Bladder microvascular endothelial cell (primary cell): ENCODE results near the gene AVL9. TPM values are rescaled to one million over a fixed set of nuclear protein-coding genes. Genes with fewer than 3 reads are reported as not detected.

Source experiments
- total RNA-seq: library from RNA; depleted of rRNA; stranded (reverse); fragments of >200 nt; gene quantifications from 2 replicates; pipeline ENCODE4 v1.2.3, GENCODE V29; 2014

The AVL9 gene
- total RNA-seq, result 27.2 and 42.3 TPM in 2 replicates

GRCh38 chr7:32495298-32496051 lies at the start of gene AVL9:
Gene AVL9, plus strand, starts transcription at chr7:32495489. Its CDS starts 221 bp downstream, at chr7:32495710.

DNA sequence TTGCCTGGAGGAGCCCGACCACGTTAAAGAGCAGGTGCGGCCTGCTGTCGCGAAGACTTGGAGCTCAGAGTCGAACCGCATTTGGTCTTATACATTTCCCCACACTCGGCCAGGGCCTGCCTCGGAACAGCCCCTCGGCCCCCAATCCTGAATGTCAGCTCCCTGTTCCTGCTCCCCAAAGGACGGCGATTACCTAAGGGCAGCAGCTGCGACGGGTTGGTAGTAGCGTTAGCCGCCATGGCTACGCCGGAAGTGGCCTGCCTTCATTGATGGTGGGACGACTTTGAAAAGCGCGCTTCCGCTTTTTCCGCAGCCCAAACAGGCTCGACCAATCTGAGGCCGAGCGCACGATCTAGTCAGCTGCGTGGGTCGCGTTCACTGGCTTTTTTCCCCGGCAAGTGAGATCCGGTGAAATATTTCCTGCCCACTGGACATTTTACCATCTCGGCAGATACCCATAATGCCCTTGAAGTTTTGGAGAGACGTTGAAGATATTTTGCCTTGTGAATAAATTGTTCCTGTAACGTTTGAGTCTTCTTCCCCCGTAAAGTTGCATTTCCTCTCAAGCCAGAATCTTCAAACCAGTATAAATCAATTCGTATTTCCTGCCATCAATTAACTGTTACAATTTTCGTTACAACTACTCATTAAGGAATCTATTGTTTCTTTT lies 5.0 kb upstream of the AVL9 start, which contains the start of gene LSM5:
LSM5 (minus strand) TSS at position 254 of the 670 bp plus-strand sequence; CDS start at position 239, 15 bp downstream.

Other genes starting within 250 kb of the AVL9 start
- 18.6 and 19.8 TPM in 2 replicates for gene LSM5, start 5.1 kb upstream of the AVL9 start, total RNA-seq